ENCODE data around the gene SLC7A1. TPM values are rescaled to one million over a fixed set of nuclear protein-coding genes. Genes with fewer than 3 reads are reported as not detected.
A peak's percentile ranks its signal among the peaks of the same experiment; 100 is the strongest.

Gene SLC7A1
- polyA plus RNA-seq, 3 donors, result 0.89 to 2.2 (median 0.92) TPM

DNA sequence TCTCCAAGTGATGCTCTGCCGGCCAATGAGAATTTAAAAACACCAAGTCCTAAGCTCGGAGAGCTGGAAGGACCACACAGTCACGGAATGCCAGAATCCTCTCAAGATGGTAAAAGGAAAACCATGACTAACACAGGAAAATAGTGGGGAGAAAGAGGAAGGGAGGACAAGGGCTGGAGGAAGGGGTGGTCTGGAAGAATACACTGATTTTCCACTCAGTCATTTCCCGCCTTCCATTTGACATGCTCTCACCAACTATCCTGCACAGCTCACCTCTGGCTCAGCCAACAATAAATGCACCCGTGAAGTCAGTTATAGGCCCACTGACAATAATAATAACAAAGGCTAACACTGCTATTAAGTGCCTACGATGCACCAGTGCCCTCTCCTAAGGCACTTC lies 31.5 kb downstream of the SLC7A1 start:
- Histone ChIP-seq H3K4me2 (replicated peaks; ENCODE audit: extremely low read depth, low read length, poor library complexity, severe bottlenecking) (no peak overlapping the region), H4K20me1 (ENCODE audit: insufficient read depth, low read length) (no peaks in the 10 kb centered on the region), H3K4me3 (replicated peaks in 1 of 3; ENCODE audit: low read depth in 2 of 3, low read length in 3 of 3) (no peak overlapping the region), H3K9ac (ENCODE audit: insufficient read depth, low read length, poor library complexity, severe bottlenecking) (no peak overlapping the region), H3K27me3 (ENCODE audit: control insufficient read depth in 2 of 2, insufficient read depth in 2 of 2, low read length in 2 of 2) (no peaks in the 10 kb centered on the region), H2AFZ (ENCODE audit: insufficient read depth, low read depth, low read length, poor library complexity, severe bottlenecking) (no peak overlapping the region), H3K9me3 (replicated peaks in 1 of 2; ENCODE audit: control insufficient read depth in 1 of 2, insufficient read depth in 1 of 2, low read length in 2 of 2) (no peaks in the 10 kb centered on the region), H3K79me2 (ENCODE audit: insufficient read depth, low read length) (peaks cover 77% of the 10 kb centered on the region), H3K27ac (ENCODE audit: low read depth in 1 of 2, low read length in 2 of 2) (no peak overlapping the region), H3K36me3 (replicated peaks in 1 of 2; ENCODE audit: control insufficient read depth in 1 of 2, insufficient read depth in 2 of 2, low read length in 2 of 2) (no peaks in the 10 kb centered on the region), H3K4me1 (ENCODE audit: control insufficient read depth in 1 of 2, insufficient read depth in 2 of 2, low read length in 2 of 2) (no peaks in the 10 kb centered on the region)
- Mint-ChIP-seq H3K4me1 (peaks cover 2% of the 10 kb centered on the region), H3K36me3 (peaks cover 0 to 2% of the 10 kb centered on the region in 2 donors), H3K4me3 (no peak overlapping the region), H3K9me3 (no peaks in the 10 kb centered on the region), H3K27me3 (ENCODE audit: low read depth in 3 of 3) (no peaks in the 10 kb centered on the region), H3K27ac (no peak overlapping the region)
- intact Hi-C loops (cut with micrococcal nuclease), result no loop called here
- WGBS (ENCODE audit: insufficient coverage), result 100% methylated on average over 3 of the region's 6 CpGs
- DNase-seq, result no peak
- TF ChIP-seq CTCF (IDR thresholded peaks at IDR 0.05), result no peak

DNA sequence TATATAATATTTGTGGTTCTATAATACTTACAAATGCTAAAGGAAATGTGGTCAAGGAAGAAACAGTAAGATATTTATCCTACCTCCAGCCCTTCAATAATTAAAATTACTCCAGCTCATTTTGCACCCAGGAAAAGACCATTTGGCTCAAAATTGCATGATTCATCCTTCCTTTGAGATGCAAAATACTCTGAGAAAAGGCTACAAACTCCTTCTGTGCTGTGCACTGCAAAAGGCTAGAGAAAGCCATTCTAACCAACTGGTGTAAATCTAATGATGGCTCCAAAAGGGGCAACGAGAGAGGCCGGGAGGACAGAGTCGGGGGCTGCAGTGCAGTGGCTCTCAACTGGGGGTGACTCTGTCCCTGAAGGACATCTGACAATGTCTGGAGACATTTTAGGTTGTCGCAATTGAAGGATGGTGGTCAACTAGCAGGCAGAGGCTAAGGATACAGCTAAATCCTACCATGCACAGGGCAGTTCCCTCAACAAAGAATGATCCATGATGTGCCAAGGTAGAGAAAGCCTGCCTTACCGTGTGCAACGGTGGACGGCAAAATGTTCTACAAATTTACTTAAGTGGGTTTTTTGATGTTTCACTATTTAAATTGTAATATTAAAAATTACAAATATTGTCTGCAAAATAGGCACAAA lies 32.6 kb downstream of the SLC7A1 start:
- Mint-ChIP-seq H3K36me3 (peaks cover 0 to 2% of the 10 kb centered on the region in 2 donors), H3K4me1 (peaks cover 2% of the 10 kb centered on the region), H3K27ac (peak overlapping the region in 1 of 7 donors; percentile 13), H3K27me3 (ENCODE audit: low read depth in 3 of 3) (no peaks in the 10 kb centered on the region), H3K4me3 (no peak overlapping the region), H3K9me3 (no peaks in the 10 kb centered on the region)
- no peaks in the 10 kb centered on the region for H3K4me1 ChIP-seq (ENCODE audit: control insufficient read depth in 1 of 2, insufficient read depth in 2 of 2, low read length in 2 of 2)
- intact Hi-C loops (cut with micrococcal nuclease), result no loop called here
- no peak for DNase-seq
- H4K20me1 ChIP-seq (ENCODE audit: insufficient read depth, low read length), result no peaks in the 10 kb centered on the region
- WGBS (ENCODE audit: insufficient coverage), result 100% methylated on average over 2 of the region's 7 CpGs
- no peak overlapping the region for H3K4me2 ChIP-seq (replicated peaks; ENCODE audit: extremely low read depth, low read length, poor library complexity, severe bottlenecking)
- H3K9me3 ChIP-seq (replicated peaks in 1 of 2; ENCODE audit: control insufficient read depth in 1 of 2, insufficient read depth in 1 of 2, low read length in 2 of 2), result no peaks in the 10 kb centered on the region
- H3K79me2 ChIP-seq (ENCODE audit: insufficient read depth, low read length), result peaks cover 67% of the 10 kb centered on the region
- no peaks in the 10 kb centered on the region for H3K36me3 ChIP-seq (replicated peaks in 1 of 2; ENCODE audit: control insufficient read depth in 1 of 2, insufficient read depth in 2 of 2, low read length in 2 of 2)
- no peak overlapping the region for H3K9ac ChIP-seq (ENCODE audit: insufficient read depth, low read length, poor library complexity, severe bottlenecking)
- no peak for TF ChIP-seq CTCF (IDR thresholded peaks at IDR 0.05)
- no peaks in the 10 kb centered on the region for H3K27me3 ChIP-seq (ENCODE audit: control insufficient read depth in 2 of 2, insufficient read depth in 2 of 2, low read length in 2 of 2)
- H2AFZ ChIP-seq (ENCODE audit: insufficient read depth, low read depth, low read length, poor library complexity, severe bottlenecking), result no peak overlapping the region
- no peak overlapping the region for H3K27ac ChIP-seq (ENCODE audit: low read depth in 1 of 2, low read length in 2 of 2)
- no peak overlapping the region for H3K4me3 ChIP-seq (replicated peaks in 1 of 3; ENCODE audit: low read depth in 2 of 3, low read length in 3 of 3)

Data from CD14-positive monocyte (primary cell).